ENCODE measurements around the gene PTCD2.
"Not testable (repeated sequence)": the region's sequence is repeated elsewhere in the genome, so short reads cannot be mapped to it uniquely, and the experiment has no call there.

PTCD2 gene

DNA sequence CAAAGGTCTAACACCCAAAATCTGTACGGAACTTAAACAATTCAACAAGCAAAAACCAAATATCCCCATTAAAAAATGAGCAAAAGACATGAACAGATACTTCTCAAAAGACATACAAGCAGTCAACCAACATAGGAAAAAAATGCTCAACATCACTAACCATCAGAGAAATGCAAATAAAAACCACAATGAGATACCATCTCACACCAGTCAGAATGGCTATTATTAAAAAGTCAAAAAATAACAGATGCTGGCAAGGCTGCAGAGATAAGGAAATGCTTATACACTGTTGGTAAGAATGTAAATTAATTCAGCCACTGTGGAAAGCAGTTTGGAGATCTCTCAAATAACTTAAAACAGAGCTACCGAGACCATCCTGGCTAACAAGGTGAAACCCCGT, 22.0 kb upstream of the PTCD2 start:
- not testable (repeated sequence) for DNase-seq (ENCODE audit: low read depth, low spot score)

DNA sequence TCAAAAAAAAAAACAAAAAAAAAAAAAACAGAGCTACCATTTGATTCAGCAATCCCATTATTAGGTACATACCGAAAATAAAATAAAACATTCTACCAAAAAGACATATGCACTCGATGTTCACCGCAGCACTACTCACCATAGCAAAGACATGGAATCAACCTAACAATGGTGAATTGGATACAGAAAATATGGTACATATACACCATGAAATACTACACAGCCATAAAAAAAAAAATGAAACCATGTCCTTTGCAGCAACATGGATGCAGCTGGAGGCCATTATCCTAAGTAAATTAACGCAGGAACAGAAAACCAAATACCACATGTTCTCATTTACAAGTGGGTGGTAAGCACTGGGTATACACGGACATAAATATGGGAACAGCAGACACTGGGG, 21.5 kb upstream of the PTCD2 start:
- DNase-seq (ENCODE audit: low read depth, low spot score): no peak

GRCh38 chr5:72300590-72301339, 19.4 kb upstream of the PTCD2 start:
- no peak for DNase-seq (ENCODE audit: low read depth, low spot score)

DNA sequence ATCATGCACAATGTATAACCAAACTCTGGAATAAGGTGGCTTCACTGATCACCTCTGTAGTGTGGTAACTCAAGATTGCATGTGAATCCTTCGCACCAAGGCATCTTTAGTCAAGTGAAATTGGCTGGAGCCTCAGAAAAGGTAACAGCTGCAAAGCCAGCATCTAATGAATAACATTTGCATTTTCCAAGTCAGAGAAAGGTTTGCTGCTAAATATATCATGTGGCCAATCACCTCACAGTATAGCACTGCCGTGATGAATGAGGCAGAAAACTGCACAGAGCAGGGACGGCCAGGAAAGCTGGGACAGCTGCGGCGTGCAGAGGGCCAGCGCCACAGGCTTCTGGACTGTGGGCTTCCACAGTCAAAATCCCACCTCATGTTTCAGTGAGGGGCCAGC, 18.6 kb upstream of the PTCD2 start:
- no peak for DNase-seq (ENCODE audit: low read depth, low spot score)

DNA sequence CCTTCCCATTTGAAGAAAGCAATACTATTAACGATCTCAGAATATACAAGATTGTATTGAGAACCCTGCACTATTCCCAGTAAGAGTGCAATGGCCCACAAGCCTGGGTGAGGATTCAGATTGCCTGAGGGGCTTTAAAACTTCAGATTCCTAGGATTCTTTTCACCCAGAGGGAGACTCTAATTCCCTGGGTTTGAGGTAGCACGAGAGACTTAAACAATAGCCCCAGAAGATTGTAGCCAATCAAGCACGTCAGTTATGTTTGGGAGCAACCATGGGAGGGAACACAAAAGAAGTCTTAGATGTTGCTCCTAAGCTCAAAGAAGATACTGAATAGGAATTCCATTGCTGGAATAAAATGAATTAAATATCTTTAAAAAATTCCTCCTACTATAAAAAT, 18.0 kb upstream of the PTCD2 start:
- DNase-seq (ENCODE audit: low read depth, low spot score): no peak

DNA sequence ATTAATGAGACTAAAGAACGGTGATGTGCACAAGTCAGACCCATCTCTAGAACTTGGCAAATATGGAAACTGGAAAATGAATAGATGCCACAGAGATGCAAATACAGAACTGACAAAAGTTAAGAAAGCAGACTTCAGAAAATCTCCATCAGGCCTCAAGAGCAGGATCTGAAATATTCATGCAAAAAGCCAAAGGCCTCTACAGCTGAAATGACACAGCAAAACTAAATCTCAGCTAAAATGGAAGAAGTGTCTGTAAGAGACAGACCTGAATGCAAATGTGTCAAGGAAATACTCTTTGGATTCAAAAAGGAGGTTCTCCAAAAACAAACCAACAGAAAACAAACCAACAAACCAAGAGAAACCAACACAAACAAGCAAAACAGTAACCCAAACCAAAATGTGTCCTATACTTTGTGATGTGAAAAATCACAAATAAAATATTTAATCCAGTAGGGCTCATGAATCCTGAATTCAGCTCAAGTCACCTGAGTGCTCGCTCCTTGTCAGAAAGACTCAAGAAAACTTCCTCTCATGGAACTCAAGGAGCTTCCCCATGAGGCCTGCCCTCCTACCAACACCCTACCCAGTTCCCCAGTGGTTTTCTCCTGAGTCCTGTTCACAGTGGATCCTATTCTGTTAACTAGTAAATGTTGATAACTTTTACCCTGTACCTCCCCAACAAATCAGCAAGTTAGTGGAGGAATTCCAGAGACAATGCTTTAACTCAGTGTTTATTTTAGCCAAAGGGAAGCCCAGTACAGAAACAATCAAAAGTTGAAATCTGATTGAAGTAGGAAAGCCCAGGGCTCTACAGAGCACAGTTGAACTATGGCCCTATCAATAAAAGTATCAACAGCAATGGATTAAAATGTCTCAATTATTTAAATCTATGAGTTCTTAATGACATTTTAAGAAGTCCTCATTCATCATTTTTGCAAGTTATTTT, 14.7 kb upstream of the PTCD2 start:
- no peak for DNase-seq (ENCODE audit: low read depth, low spot score)

GRCh38 chr5:72307573-72307967, 12.6 kb upstream of the PTCD2 start:
- DNase-seq (ENCODE audit: low read depth, low spot score): no peak

- peak; percentile 90 for DNase-seq (ENCODE audit: low read depth, low spot score)
Measured at GRCh38 chr5:72307968-72308852, 12.0 kb upstream of the PTCD2 start.

- no peak for DNase-seq (ENCODE audit: low read depth, low spot score)
Measured at GRCh38 chr5:72308853-72309191, 11.4 kb upstream of the PTCD2 start.

DNA sequence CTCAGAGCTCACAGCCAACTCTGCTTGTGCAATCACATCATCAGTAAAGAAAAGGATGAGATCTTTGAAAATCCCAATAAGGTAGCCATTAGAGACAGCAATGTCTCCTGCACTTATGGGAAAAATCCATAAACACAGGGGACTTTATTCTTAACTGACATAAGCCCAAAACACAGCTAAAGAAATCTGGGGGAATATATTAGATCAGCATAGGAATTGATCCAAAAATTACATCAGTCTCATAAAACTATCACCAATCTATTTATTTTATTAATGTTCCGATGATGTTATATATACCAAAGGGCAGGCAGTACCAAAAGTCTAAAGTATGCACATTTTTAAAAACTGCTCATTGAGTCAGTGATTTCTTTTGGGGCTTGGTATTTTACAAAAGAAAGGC, 7.0 kb upstream of the PTCD2 start:
- DNase-seq (ENCODE audit: low read depth, low spot score): no peak

GRCh38 chr5:72314571-72315172, 5.5 kb upstream of the PTCD2 start:
- DNase-seq (ENCODE audit: low read depth, low spot score): no peak

GRCh38 chr5:72319435-72319975, 668 bp upstream of the PTCD2 start:
- not testable (repeated sequence) for DNase-seq (ENCODE audit: low read depth, low spot score)

DNA sequence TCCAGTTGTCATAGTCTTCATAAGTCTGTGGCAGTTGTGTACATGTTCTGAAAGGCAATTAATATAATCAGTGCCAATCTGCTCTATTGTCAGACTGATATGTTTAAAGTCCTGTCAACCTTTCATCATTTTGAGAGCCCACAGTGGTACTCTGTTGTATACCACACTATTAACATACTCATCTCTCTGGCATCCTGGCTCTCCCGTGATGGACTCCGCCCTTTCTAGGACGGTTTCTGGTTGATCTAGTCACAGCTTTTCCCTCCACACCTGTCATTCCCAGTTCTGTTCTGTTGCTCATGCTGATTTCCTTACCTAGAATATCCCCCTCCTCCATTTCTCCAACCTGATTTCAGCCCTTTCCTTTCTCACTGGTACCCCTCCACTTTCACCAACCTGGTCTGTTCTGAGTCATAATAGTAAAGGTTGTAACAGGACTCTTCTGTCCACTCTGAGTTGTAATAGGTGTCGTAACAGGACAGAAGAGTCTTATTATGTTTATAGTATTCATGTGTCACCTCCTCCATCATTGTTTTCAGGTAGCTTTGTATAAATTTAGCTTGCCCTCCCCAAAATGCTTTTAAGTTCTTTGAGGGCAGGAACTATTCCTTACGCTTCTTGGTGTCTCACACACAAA, 4.1 kb downstream of the PTCD2 start:
- DNase-seq (ENCODE audit: low read depth, low spot score): no peak

- no peak for DNase-seq (ENCODE audit: low read depth, low spot score)
Measured at GRCh38 chr5:72325566-72326305, 5.6 kb downstream of the PTCD2 start.

DNA sequence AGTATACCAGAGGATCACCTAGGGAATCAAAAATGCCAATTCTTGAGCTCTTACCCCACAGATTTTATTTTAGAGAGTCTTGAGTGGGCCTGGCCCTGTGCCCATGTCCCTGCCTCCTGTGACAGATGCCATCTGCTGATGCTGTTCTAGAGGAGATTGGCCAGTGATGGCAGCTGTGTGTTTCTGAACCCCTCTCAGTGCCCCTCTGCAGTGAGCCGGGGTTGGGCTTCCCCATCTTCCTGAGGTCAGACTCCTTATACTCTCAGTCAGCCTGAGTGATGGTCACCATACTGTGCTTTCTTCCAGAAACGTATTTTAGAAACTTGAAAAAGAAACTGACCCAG, 6.1 kb downstream of the PTCD2 start:
- no peak for DNase-seq (ENCODE audit: low read depth, low spot score)

GRCh38 chr5:72328172-72328571, 8.0 kb downstream of the PTCD2 start:
- DNase-seq (ENCODE audit: low read depth, low spot score): no peak

DNA sequence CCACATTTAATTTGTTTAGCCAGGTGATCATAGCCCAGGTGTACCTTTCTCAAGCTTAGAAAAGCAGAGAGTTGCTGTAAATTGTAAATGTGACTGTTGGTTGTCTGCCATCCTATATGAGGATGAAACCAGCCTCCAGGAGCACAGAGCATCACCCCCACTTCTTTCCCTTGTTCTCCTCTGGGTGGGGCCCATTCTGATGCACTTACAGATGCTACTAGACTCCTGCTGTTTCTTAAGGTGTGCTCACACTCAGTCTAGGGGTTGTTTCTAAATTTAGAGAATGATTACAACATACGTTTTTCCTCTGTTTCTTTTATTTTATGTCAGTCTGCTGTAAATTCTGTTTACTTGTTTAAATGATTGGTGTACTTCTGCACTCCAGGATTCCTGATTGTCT, 10.5 kb downstream of the PTCD2 start:
- DNase-seq (ENCODE audit: low read depth, low spot score): no peak

- DNase-seq (ENCODE audit: low read depth, low spot score): no peak
Measured at GRCh38 chr5:72337159-72337558, 17.0 kb downstream of the PTCD2 start.

- no peak for DNase-seq (ENCODE audit: low read depth, low spot score)
Measured at GRCh38 chr5:72338689-72339209, 18.6 kb downstream of the PTCD2 start.

GRCh38 chr5:72346398-72346797, 26.2 kb downstream of the PTCD2 start:
- no peak for DNase-seq (ENCODE audit: low read depth, low spot score)
